ENCODE results near the gene CNN3. TPM values are rescaled to one million over a fixed set of nuclear protein-coding genes. Genes with fewer than 3 reads are reported as not detected.

The CNN3 gene
- polyA plus RNA-seq, 3 donors: 384 to 421 (median 389) TPM

- DNase-seq (ENCODE audit: low read depth in 3 of 3, low spot score in 2 of 3): no peak
These were observed 32.3 kb downstream of the CNN3 start for GRCh38 chr1:94894630-94895029.

GRCh38 chr1:94892604-94893254 lies 34.2 kb downstream of the CNN3 start:
- DNase-seq (ENCODE audit: low read depth in 3 of 3, low spot score in 2 of 3): no peak

DNA sequence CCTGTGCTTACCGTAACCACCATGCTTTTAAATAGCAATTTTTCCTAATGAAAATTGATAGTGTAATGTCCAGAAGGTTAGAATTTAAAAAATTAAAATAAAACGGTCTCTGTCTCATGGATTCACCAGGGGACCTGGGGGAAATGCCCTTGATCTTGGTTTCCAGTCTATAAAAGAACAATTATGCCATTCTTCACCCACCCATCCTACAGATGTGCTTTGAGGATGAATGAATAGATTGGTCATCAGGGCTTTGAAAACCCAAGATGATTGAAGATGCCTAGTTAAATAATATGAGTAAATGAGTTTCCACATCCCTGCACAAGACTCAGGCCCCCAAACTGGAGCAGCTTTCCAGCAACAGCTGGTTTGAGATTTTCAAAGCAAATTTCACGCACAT lies 38.7 kb downstream of the CNN3 start:
- no peak for DNase-seq (ENCODE audit: low read depth in 3 of 3, low spot score in 2 of 3)

DNA sequence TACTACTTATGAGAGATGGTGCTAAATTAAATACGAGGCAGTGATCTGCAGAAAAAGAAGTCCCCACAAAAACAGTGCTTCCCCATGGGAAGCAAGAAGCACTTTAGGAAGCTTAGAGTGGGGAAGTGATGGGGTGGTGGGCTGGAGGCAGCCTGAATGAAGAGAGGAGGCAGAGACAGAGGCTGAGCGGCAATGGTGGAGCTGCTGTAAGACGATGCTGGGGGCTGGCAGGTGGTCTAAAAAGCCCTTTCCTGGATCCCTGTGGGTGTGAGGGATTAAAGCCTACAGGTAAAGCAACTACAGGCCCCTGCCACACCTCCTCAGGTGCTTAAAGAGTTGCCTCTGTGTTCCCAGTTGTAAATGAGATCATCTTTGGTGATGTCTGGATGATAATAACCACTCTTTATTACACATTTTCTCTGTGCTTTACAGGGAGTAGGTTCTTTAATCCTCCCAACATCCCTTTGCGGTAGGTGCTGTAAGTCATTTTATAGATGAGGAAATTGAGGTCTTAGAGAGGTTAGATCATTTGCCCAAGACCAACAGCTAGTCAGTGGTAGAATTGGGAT lies 39.2 kb downstream of the CNN3 start:
- no peak for DNase-seq (ENCODE audit: low read depth in 3 of 3, low spot score in 2 of 3)

DNA sequence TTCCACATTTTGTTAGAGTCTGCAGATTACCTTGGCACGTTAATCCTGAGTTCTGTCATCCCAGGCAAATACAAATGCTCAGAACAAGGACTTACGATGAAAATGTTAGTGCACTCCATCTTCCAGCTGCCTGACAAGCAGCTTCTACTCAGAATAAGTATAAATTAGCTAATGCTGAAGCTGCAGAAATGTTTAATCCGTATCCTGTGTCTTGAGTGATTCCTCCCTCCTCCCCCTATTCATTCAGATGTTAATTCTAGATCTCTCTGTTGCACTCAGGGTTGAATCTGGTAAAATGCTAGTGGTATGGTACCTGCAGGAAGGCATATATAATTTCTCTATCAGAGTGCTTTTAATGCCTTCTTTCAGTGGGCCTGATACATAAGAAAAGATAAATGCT lies 39.8 kb downstream of the CNN3 start:
- no peak for DNase-seq (ENCODE audit: low read depth in 3 of 3, low spot score in 2 of 3)

- DNase-seq (ENCODE audit: low read depth in 3 of 3, low spot score in 2 of 3): no peak
These were observed 40.5 kb downstream of the CNN3 start for GRCh38 chr1:94886361-94886760.

DNA sequence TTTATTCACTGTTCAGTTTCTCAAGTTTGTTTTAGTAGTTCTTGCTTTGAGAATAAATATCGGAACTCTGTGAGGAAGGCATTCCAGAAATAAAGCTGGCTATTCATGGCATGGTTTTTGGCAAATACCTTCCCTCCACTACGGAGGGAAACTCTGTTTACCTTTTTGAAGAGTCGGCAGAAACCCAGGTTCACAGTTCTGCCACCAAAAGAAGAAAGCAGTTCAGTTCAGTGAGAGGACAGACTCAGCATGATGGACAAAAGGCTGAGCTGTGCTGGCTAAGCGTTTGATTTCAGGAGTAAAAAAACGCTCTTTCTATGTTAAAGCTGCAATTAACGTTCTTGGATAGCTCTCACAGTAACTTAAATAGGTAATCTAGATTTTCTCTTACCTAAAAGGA lies 42.4 kb downstream of the CNN3 start:
- DNase-seq (ENCODE audit: low read depth in 3 of 3, low spot score in 2 of 3): no peak

DNA sequence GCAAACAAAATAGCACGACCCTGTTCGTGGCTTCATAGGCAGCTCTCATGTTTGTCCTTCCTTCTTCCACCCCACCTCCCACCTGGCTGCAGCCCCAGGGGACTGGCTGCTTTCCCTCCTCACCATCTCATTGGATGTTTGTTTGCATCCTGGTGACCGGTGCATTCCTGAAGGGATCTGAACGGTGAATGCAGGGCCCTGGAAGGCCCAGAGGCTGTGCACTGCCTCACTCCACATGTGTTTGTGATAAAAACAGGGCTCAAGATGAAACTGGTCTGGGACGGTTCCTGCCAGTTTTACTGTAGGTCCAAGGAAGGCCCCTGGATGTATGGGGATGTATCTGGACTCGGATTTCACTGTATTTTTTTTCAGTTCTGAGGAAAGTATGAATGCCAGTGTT lies 42.8 kb downstream of the CNN3 start:
- no peak for DNase-seq (ENCODE audit: low read depth in 3 of 3, low spot score in 2 of 3)

GRCh38 chr1:94883691-94884090 lies 43.2 kb downstream of the CNN3 start:
- no peak for DNase-seq (ENCODE audit: low read depth in 3 of 3, low spot score in 2 of 3)

- no peak for DNase-seq (ENCODE audit: low read depth in 3 of 3, low spot score in 2 of 3)
These were observed 48.6 kb downstream of the CNN3 start for GRCh38 chr1:94878329-94878728.

DNA sequence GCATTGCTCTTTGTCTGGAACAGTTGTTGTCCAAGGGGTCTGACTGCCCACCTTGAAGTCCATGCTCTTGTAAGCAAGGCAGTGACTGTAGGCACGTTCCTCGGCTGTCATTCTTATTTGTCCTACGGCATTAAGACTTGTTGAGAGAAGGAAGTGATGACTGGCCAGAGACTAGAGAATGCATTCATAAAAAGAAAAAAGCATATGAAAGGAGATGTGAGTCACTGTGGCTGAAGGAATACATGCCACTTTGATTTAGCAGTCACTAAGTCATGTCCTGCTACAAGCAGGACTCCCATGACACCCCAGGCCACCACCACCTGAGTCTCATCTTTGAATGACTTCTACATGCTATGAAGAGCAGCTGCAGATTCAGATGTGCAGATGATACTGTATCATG lies 50.5 kb downstream of the CNN3 start:
- no peak for DNase-seq (ENCODE audit: low read depth in 3 of 3, low spot score in 2 of 3)

DNA sequence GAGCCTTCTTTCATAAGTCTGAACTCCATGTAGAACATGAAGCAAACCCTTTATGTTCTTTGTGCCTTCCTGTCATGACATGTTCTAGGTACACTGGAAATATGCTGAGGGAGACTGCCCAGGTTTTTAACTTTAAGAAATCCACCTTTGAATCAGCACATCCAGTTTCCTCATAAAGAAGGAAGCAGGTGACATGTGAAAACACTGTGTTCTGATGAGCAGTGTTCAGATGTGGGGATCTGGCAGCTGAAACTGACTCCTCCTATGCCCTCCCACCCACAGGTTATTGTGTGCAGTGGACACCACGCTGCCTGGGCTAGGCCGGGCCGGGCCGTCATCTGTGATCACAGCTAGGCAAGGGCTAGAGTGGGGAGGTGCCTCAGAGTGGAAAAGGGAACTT lies 51.1 kb downstream of the CNN3 start:
- DNase-seq (ENCODE audit: low read depth in 3 of 3, low spot score in 2 of 3): no peak

DNA sequence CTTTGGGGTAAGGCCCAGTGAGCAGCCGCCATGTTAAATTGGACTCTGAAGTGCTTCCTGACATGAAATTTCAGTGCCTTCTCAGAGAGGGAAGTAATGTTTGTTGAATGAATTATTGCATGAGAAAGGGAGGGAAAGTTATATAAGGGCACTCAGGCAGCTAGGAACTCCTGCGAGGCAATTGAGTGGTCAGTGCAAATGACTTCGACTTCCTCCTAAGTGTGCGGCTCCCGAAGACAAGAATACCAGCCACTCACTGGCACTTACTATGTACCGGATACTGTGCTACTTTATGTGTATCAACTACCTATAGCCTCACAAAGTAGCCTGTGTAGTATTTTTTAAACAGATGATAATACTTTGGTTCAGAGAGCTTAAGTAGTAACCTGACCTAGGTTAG lies 52.5 kb downstream of the CNN3 start:
- DNase-seq (ENCODE audit: low read depth in 3 of 3, low spot score in 2 of 3): no peak

DNA sequence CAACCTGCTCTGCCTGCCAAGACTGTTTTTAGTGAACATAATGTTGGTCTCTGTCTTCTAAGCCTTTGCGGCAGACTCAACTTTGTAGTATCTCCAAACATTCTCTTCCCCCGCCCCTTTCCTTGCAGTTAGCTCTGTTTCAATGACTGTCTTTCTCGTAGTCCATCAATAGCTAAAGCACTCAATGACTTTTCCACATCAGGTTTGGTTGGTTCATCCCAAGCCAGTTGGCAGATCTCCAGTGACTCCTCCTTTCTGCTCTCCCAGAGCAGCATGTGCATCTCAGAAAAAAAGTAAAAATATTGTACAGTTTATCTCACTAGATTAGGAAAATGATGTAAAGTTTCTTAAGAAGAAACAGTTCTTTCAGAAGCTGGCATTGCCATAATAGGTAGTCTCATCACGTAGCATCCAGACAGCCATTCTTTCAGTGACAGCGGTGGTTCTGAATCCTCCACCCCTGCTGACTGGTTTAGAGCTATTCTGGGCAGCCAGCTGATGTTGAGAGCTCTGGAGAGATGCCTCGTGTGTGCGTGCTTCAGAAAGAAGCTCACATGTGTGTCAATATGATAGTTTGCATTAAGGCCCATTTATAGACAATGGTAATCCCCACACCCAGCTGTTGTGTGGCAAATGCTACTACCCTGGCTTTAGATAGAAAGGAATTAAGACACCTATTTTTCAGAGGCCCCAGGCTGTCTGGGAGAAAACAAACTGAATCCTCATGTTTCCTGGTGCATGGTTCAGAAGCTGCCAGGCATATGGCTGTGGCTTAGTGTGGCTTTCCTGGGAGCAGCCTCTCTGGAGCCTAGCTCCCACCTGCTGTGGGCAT lies 53.2 kb downstream of the CNN3 start:
- DNase-seq (ENCODE audit: low read depth in 3 of 3, low spot score in 2 of 3): no peak

GRCh38 chr1:94872771-94873495 lies 54.0 kb downstream of the CNN3 start:
- no peak for DNase-seq (ENCODE audit: low read depth in 3 of 3, low spot score in 2 of 3)

DNA sequence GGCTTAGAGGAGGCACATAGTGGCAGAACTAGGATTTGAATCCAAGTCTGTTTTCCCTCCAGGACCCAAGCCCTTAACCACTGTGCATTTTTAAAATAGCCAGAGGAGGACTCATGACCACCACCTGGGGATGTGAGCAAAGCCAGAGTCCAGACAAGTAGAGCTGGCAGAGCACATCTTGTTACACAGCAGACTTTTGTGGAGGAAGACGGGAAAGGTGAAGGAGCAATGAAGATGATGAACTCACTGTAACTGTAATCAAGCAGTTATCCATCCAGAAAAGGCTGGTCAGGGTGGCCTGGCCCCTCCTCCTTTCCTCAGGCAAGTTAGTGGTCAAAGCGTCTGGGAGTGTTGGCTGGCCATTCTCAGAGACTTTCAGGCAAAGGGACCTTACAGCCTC lies 55.9 kb downstream of the CNN3 start:
- no peak for DNase-seq (ENCODE audit: low read depth in 3 of 3, low spot score in 2 of 3)

GRCh38 chr1:94866164-94866807 lies 60.6 kb downstream of the CNN3 start:
- no peak for DNase-seq (ENCODE audit: low read depth in 3 of 3, low spot score in 2 of 3)

- no peak for DNase-seq (ENCODE audit: low read depth in 3 of 3, low spot score in 2 of 3)
These were observed 61.5 kb downstream of the CNN3 start for GRCh38 chr1:94865360-94865759.

- DNase-seq (ENCODE audit: low read depth in 3 of 3, low spot score in 2 of 3): no peak
These were observed 62.1 kb downstream of the CNN3 start for GRCh38 chr1:94864821-94865220.

GRCh38 chr1:94863919-94864318 lies 63.0 kb downstream of the CNN3 start:
- DNase-seq (ENCODE audit: low read depth in 3 of 3, low spot score in 2 of 3): no peak
